RWPE2 (cell line): ENCODE measurements around the gene KRT37.

Experiments used
- ATAC-seq: fragments of 200-7000 bp; cut with Tn5 transposase; 3 replicates; pipeline ENCODE4 v1.9.1; 2021; ENCODE audit warnings: low read depth
- DNase-seq: peaks from one replicate; pipeline ENCODE4 v3.0.0-alpha.2; 2020; ENCODE audit warnings: low spot score
- H3K27ac ChIP-seq: fragments of 450-650 bp; 2 replicates; pipeline ENCODE4 v1.5.1; 2017; ENCODE audit warnings: mild to moderate bottlenecking; ENCODE audit not compliant: poor library complexity, severe bottlenecking
- H3K27me3 ChIP-seq: fragments of 250-450 bp; sonication (Bioruptor Pico); 2 replicates; pipeline ENCODE4 v1.5.1; 2021; ENCODE audit warnings: mild to moderate bottlenecking, moderate library complexity; ENCODE audit not compliant: insufficient read depth, poor library complexity, severe bottlenecking
- H3K36me3 ChIP-seq: fragments of 250-450 bp; sonication (Bioruptor Pico); 2 replicates; pipeline ENCODE4 v1.5.1; 2020; ENCODE audit warnings: low read depth, mild to moderate bottlenecking, moderate library complexity
- H3K4me1 ChIP-seq: fragments of 250-450 bp; sonication (Bioruptor Pico); 2 replicates; pipeline ENCODE4 v1.5.1; 2021; ENCODE audit warnings: mild to moderate bottlenecking, moderate library complexity; ENCODE audit not compliant: insufficient read depth, poor library complexity, severe bottlenecking
- H3K4me3 ChIP-seq: fragments of 250-450 bp; sonication (Bioruptor Pico); 2 replicates; pipeline ENCODE4 v1.5.1; 2021; ENCODE audit warnings: mild to moderate bottlenecking, moderate library complexity; ENCODE audit not compliant: severe bottlenecking
- H3K9me3 ChIP-seq: fragments of 250-450 bp; sonication (Bioruptor Pico); 2 replicates; pipeline ENCODE4 v1.5.1; 2021; ENCODE audit warnings: mild to moderate bottlenecking, moderate library complexity; ENCODE audit not compliant: severe bottlenecking
- CTCF ChIP-seq: fragments of 450-650 bp; IDR thresholded peaks from one replicate; pipeline ENCODE4 v1.5.1; 2017; ENCODE audit warnings: mild to moderate bottlenecking, moderate library complexity; ENCODE audit not compliant: poor library complexity, severe bottlenecking

The KRT37 gene

GRCh38 chr17:41421617-41422016, 2.8 kb downstream of the KRT37 start:
- TF ChIP-seq CTCF = no peak
- ATAC-seq = no peak
- H3K36me3 ChIP-seq = no peaks in the 10 kb centered on the region
- no peak overlapping the region for H3K4me3 ChIP-seq
- DNase-seq = no peak
- peaks cover 41% of the 10 kb centered on the region for H3K4me1 ChIP-seq
- H3K9me3 ChIP-seq = no peaks in the 10 kb centered on the region
- no peaks in the 10 kb centered on the region for H3K27me3 ChIP-seq
- peak overlapping the region; percentile 82 for H3K27ac ChIP-seq

GRCh38 chr17:41421116-41421515, 3.3 kb downstream of the KRT37 start:
- Histone ChIP-seq H3K36me3 (no peaks in the 10 kb centered on the region), H3K4me3 (no peak overlapping the region), H3K27ac (peak overlapping the region; percentile 82), H3K9me3 (no peaks in the 10 kb centered on the region), H3K4me1 (peaks cover 41% of the 10 kb centered on the region), H3K27me3 (no peaks in the 10 kb centered on the region)
- DNase-seq = no peak
- no peak for TF ChIP-seq CTCF
- ATAC-seq = peak; percentile 87

GRCh38 chr17:41420134-41420533, 4.3 kb downstream of the KRT37 start:
- Histone ChIP-seq H3K9me3 (no peaks in the 10 kb centered on the region), H3K27me3 (no peaks in the 10 kb centered on the region), H3K36me3 (no peaks in the 10 kb centered on the region), H3K27ac (peak overlapping the region; percentile 82), H3K4me1 (peaks cover 41% of the 10 kb centered on the region), H3K4me3 (no peak overlapping the region)
- no peak for TF ChIP-seq CTCF
- DNase-seq = no peak
- peak; percentile 77 for ATAC-seq

- Histone ChIP-seq H3K27me3 (no peaks in the 10 kb centered on the region), H3K36me3 (no peaks in the 10 kb centered on the region), H3K4me3 (no peak overlapping the region), H3K4me1 (peaks cover 41% of the 10 kb centered on the region), H3K27ac (peak overlapping the region; percentile 82), H3K9me3 (no peaks in the 10 kb centered on the region)
- no peak for TF ChIP-seq CTCF
- DNase-seq (no peak), ATAC-seq (no peak)
These were observed 4.7 kb downstream of the KRT37 start for GRCh38 chr17:41419716-41420115.

GRCh38 chr17:41418116-41418860, 6.1 kb downstream of the KRT37 start:
- Histone ChIP-seq H3K4me1 (peaks cover 41% of the 10 kb centered on the region), H3K27ac (peak overlapping the region; percentile 82), H3K4me3 (no peak overlapping the region), H3K36me3 (no peaks in the 10 kb centered on the region), H3K9me3 (no peaks in the 10 kb centered on the region), H3K27me3 (no peaks in the 10 kb centered on the region)
- DNase-seq (no peak), ATAC-seq (no peak)
- no peak for TF ChIP-seq CTCF
